Brain microvascular endothelial cell (primary cell): ENCODE data around the gene STRIP1.
A peak's percentile ranks its signal among the peaks of the same experiment; 100 is the strongest.

ENCODE experiments used
- DNase-seq: peaks from one replicate; pipeline ENCODE4 v3.0.0-alpha.2; 2020
- H3K27ac ChIP-seq: fragments of 250-450 bp; sonication (Bioruptor Pico); 2 replicates; pipeline ENCODE4 v1.5.1; 2020; ENCODE audit warnings: mild to moderate bottlenecking, moderate library complexity
- H3K27me3 ChIP-seq: fragments of 250-450 bp; sonication (Bioruptor Pico); replicated peaks from 2 replicates; pipeline ENCODE4 v1.5.1; 2020; ENCODE audit warnings: mild to moderate bottlenecking
- H3K36me3 ChIP-seq: fragments of 250-450 bp; sonication (Bioruptor Pico); replicated peaks from 2 replicates; pipeline ENCODE4 v1.5.1; 2020; ENCODE audit warnings: mild to moderate bottlenecking
- H3K4me3 ChIP-seq: 2 replicates; pipeline ENCODE4 v1.5.1; 2011; ENCODE audit warnings: low read depth, mild to moderate bottlenecking, control low read depth, low read length, moderate library complexity
- CTCF ChIP-seq: IDR thresholded peaks from 2 replicates; pipeline ENCODE4 v1.5.1; 2011; ENCODE audit warnings: low read depth, mild to moderate bottlenecking, moderate library complexity, low read length, control low read depth, inconsistent platforms; ENCODE audit errors: missing control alignments
- in situ Hi-C: cut with HindIII; loops from 2 replicates; pipeline ENCODE4 v1.10.0; 2017; ENCODE audit warnings: low sequenced_read_pairs, low pct_ligation_motif_present

The STRIP1 gene

GRCh38 chr1:110056285-110056683 is 21.9 kb downstream of the STRIP1 start:
- DNase-seq: no peak
- Histone ChIP-seq H3K36me3 (peaks cover 56% of the 10 kb centered on the region), H3K27ac (peak overlapping the region; percentile 27), H3K27me3 (no peaks in the 10 kb centered on the region), H3K4me3 (no peak overlapping the region)
- no peak for TF ChIP-seq CTCF
- in situ Hi-C loops: no loop called here

GRCh38 chr1:110056776-110057175 is 22.4 kb downstream of the STRIP1 start:
- no peak for TF ChIP-seq CTCF
- peak overlapping the region; percentile 11 for H3K27ac ChIP-seq
- H3K36me3 ChIP-seq: peaks cover 52% of the 10 kb centered on the region

GRCh38 chr1:110057963-110058518 is 23.6 kb downstream of the STRIP1 start:
- DNase-seq: no peak

More at GRCh38 chr1:110056776-110057175, 22.4 kb downstream of the STRIP1 start:
- peak; percentile 45 for DNase-seq
- H3K27me3 ChIP-seq: no peaks in the 10 kb centered on the region
- H3K4me3 ChIP-seq: no peak overlapping the region
- in situ Hi-C loops: no loop called here

GRCh38 chr1:110058591-110058990 is 24.2 kb downstream of the STRIP1 start:
- H3K27ac ChIP-seq: no peak overlapping the region
- H3K27me3 ChIP-seq: no peaks in the 10 kb centered on the region
- no peak for TF ChIP-seq CTCF
- peaks cover 34% of the 10 kb centered on the region for H3K36me3 ChIP-seq
- no peak overlapping the region for H3K4me3 ChIP-seq
- in situ Hi-C loops: no loop called here
- no peak for DNase-seq

More at GRCh38 chr1:110057963-110058518, 23.6 kb downstream of the STRIP1 start:
- in situ Hi-C loops: no loop called here
- TF ChIP-seq CTCF: no peak
- H3K36me3 ChIP-seq: peaks cover 40% of the 10 kb centered on the region
- no peaks in the 10 kb centered on the region for H3K27me3 ChIP-seq
- H3K4me3 ChIP-seq: no peak overlapping the region
- H3K27ac ChIP-seq: no peak overlapping the region

- TF ChIP-seq CTCF: no peak
- Histone ChIP-seq H3K36me3 (peaks cover 27% of the 10 kb centered on the region), H3K27ac (no peak overlapping the region), H3K27me3 (no peaks in the 10 kb centered on the region), H3K4me3 (no peak overlapping the region)
- in situ Hi-C loops: no loop called here
- no peak for DNase-seq
These were observed 24.9 kb downstream of the STRIP1 start for GRCh38 chr1:110059133-110059863.
